PC-3 (cell line): ENCODE data around the gene CRELD2. TPM values are rescaled to one million over a fixed set of nuclear protein-coding genes. Genes with fewer than 3 reads are reported as not detected.

Source experiments
- ATAC-seq: fragments of 200-7000 bp; cut with Tn5 transposase; 2 replicates; pipeline ENCODE4 v1.9.1; 2020; ENCODE audit warnings: mild to moderate bottlenecking, moderate library complexity
- Bru-seq: library from RNA; stranded (reverse); fragments of 400-500 nt; gene quantifications from one replicate; lab custom pipeline; 2021; lab: Mats Ljungman, UMichigan
- BruChase-seq, 2 experiments: library from RNA; stranded (reverse); fragments of 400-500 nt; gene quantifications; one replicate each; lab custom pipeline; 2021; lab: Mats Ljungman, UMichigan
- BruUV-seq: library from RNA; stranded (reverse); fragments of 400-500 nt; replicated peaks from 2 replicates; lab custom pipeline; 2021; lab: Mats Ljungman, UMichigan
- CTCF ChIA-PET: fragments of 300-600 bp; sonication (Branson Sonifier 250); formaldehyde crosslinking; loops from one replicate; lab custom pipeline; 2022; ENCODE audit warnings: antibody characterized with exemption; lab: Charles Lee
- POLR2A ChIA-PET: fragments of 300-600 bp; sonication (Branson Sonifier 250); formaldehyde crosslinking; loops from one replicate; lab custom pipeline; 2022; ENCODE audit warnings: antibody characterized with exemption; ENCODE audit not compliant: unreplicated experiment; lab: Charles Lee
- DNase-seq: peaks from one replicate; pipeline ENCODE4 v3.0.0-alpha.2; 2015
- H2AFZ ChIP-seq: fragments of 300-600 bp; sonication (generic); 2 replicates; pipeline ENCODE4 v1.6.0; 2016; ENCODE audit warnings: antibody characterized with exemption, low read length
- H3F3A ChIP-seq: fragments of 300-600 bp; sonication (generic); one replicate; pipeline ENCODE4 v1.6.0; 2017; ENCODE audit warnings: antibody characterized with exemption, low read length, control low read depth, mild to moderate bottlenecking; ENCODE audit not compliant: unreplicated experiment
- H3K27ac ChIP-seq: fragments of 300-600 bp; sonication (generic); 2 replicates; pipeline ENCODE4 v1.5.1; 2016; ENCODE audit warnings: mild to moderate bottlenecking, low read length
- H3K27me3 ChIP-seq: fragments of 300-600 bp; sonication (generic); 2 replicates; pipeline ENCODE4 v1.6.1; 2016; ENCODE audit warnings: low read length, mixed read lengths
- H3K36me3 ChIP-seq: fragments of 300-600 bp; sonication (generic); 2 replicates; pipeline ENCODE4 v1.6.1; 2016; ENCODE audit warnings: low read depth, mixed run types, low read length, mixed read lengths
- H3K4me1 ChIP-seq: fragments of 300-600 bp; sonication (generic); 2 replicates; pipeline ENCODE4 v1.5.1; 2016; ENCODE audit warnings: low read length; ENCODE audit not compliant: insufficient read depth
- H3K4me2 ChIP-seq: fragments of 300-600 bp; sonication (generic); 2 replicates; pipeline ENCODE4 v1.6.0; 2016; ENCODE audit warnings: low read length
- H3K4me3 ChIP-seq: fragments of 300-600 bp; sonication (generic); 2 replicates; pipeline ENCODE4 v1.5.1; 2016; ENCODE audit warnings: mild to moderate bottlenecking, low read length, mixed read lengths
- H3K79me2 ChIP-seq: fragments of 300-600 bp; sonication (generic); 2 replicates; pipeline ENCODE4 v1.6.1; 2017; ENCODE audit warnings: low read length, mixed read lengths
- H3K9ac ChIP-seq: fragments of 300-600 bp; sonication (generic); 2 replicates; pipeline ENCODE4 v1.6.0; 2016; ENCODE audit warnings: mild to moderate bottlenecking, low read length
- H3K9me2 ChIP-seq: fragments of 300-600 bp; sonication (generic); replicated peaks from 2 replicates; pipeline ENCODE4 v1.6.1; 2016; ENCODE audit warnings: mixed run types, low read length, mixed read lengths
- H3K9me3 ChIP-seq: fragments of 300-600 bp; sonication (generic); 2 replicates; pipeline ENCODE4 v1.6.1; 2016; ENCODE audit warnings: low read length, mixed read lengths
- H4K20me1 ChIP-seq: fragments of 300-600 bp; sonication (generic); 2 replicates; pipeline ENCODE4 v1.6.1; 2016; ENCODE audit warnings: low read length, mixed read lengths
- CTCF ChIP-seq: fragments of 300-600 bp; sonication (generic); conservative IDR thresholded peaks from 2 replicates; pipeline ENCODE4 v1.5.1; 2017; ENCODE audit warnings: antibody characterized with exemption, low read depth, mild to moderate bottlenecking, low read length
- EZH2 ChIP-seq: fragments of 300-600 bp; sonication (generic); IDR thresholded peaks from one replicate; pipeline ENCODE4 v1.6.1; 2017; ENCODE audit warnings: antibody characterized with exemption, mild to moderate bottlenecking, low read length; ENCODE audit not compliant: unreplicated experiment
- EZH2phosphoT487 ChIP-seq: fragments of 300-600 bp; sonication (generic); IDR thresholded peaks from 2 replicates; pipeline ENCODE4 v1.6.1; 2018; ENCODE audit warnings: mild to moderate bottlenecking, antibody characterized with exemption, low read length, borderline replicate concordance
- intact Hi-C: fragments of 100-400 bp; cut with micrococcal nuclease; formaldehyde crosslinking; loops from 2 replicates; pipeline ENCODE4 v1.9.0; 2023
- long read RNA-seq: library from polyadenylated mRNA; unstranded; transcript quantifications from one replicate; pipeline ENCODE4 v2.0.0, GENCODE V29; 2021; ENCODE audit not compliant: unreplicated experiment
- total RNA-seq: library from RNA; depleted of rRNA; stranded (reverse); fragments of >200 nt; gene quantifications from 2 replicates; pipeline ENCODE4 v1.2.3, GENCODE V29; 2014; rRNA removed

The CRELD2 gene
- total RNA-seq (71.3 and 85.6 TPM in 2 replicates), Bru-seq, nascent RNA (percentile 81 among the genes with signal in this experiment), BruChase-seq, experiment 1, labeled RNA remaining after a 6-hour chase (percentile 84 among the genes with signal in this experiment), BruChase-seq, experiment 2, labeled RNA remaining after a 2-hour chase (percentile 78 among the genes with signal in this experiment)
- long read RNA-seq, transcript CRELD2-201 (10 exons, 1,357 nt): major isoform, 345 of 616 reads
- long read RNA-seq, transcript CRELD2-208 (7 exons, 855 nt): minor isoform, 5 of 616 reads
- long read RNA-seq, transcript CRELD2-210 (2 exons, 2,622 nt): minor isoform, 32 of 616 reads
- long read RNA-seq, transcript CRELD2-203 (11 exons, 1,577 nt): minor isoform, 25 of 616 reads
- long read RNA-seq, partial matches to known transcripts: 160 of 616 reads
- long read RNA-seq, other reads (novel, unspliced or antisense): 49 of 616 reads

- H3K9me2 ChIP-seq: no peaks in the 10 kb centered on the region
- BruUV-seq: no TSS peak
- H3K4me1 ChIP-seq: peaks cover 12% of the 10 kb centered on the region
- peak; percentile 91 for DNase-seq
- peaks cover 26% of the 10 kb centered on the region for H3K79me2 ChIP-seq
- intact Hi-C loops: loop anchor here (5.0 kb wide), 1 partner anchor 66 kb away; the partner anchor contains the start of gene ZBED4
- no peaks in the 10 kb centered on the region for H4K20me1 ChIP-seq
- no peaks in the 10 kb centered on the region for H3K27me3 ChIP-seq
- H3K36me3 ChIP-seq: no peaks in the 10 kb centered on the region
- H3K9me3 ChIP-seq: no peaks in the 10 kb centered on the region
- H3F3A ChIP-seq: no peaks in the 10 kb centered on the region
- ChIA-PET POLR2A (no interaction called here), CTCF (interaction anchor here (1.7 kb wide), 1 partner anchor 150 kb away, joined by 5 read pairs; no protein-coding TSS in a partner anchor)
- peak within 1 kb of the TSS; percentile 89 for H3K9ac ChIP-seq
- peak within 1 kb of the TSS; percentile 94 for H2AFZ ChIP-seq
- peak within 1 kb of the TSS; percentile 97 for H3K4me2 ChIP-seq
- peak within 1 kb of the TSS; percentile 65 for H3K27ac ChIP-seq
- TF ChIP-seq EZH2 (no peak), EZH2phosphoT487 (no peak), CTCF (no peak)
- H3K4me3 ChIP-seq: peak within 1 kb of the TSS; percentile 78
- ATAC-seq: peak; percentile 94
Measured at GRCh38 chr22:49917974-49918910, at the start of gene CRELD2, which contains the start of gene ALG12. Gene CRELD2, plus strand, starts transcription at chr22:49918634. Its CDS starts 136 bp downstream, at chr22:49918770. Gene ALG12, minus strand, starts transcription at chr22:49918438. Its CDS starts 4,673 bp downstream, at chr22:49913765.

GRCh38 chr22:49869086-49869830 lies 49.2 kb upstream of the CRELD2 start:
- H4K20me1 ChIP-seq: no peaks in the 10 kb centered on the region

More at GRCh38 chr22:49869086-49869830, 49.2 kb upstream of the CRELD2 start:
- H3K36me3 ChIP-seq: peaks cover 13% of the 10 kb centered on the region; the same call in 1 of the 2 replicates
- H3K9ac ChIP-seq: no peak overlapping the region
- H2AFZ ChIP-seq: no peak overlapping the region
- no peak overlapping the region for H3K4me3 ChIP-seq
- no peaks in the 10 kb centered on the region for H3K9me2 ChIP-seq
- no peak for DNase-seq
- H3K79me2 ChIP-seq: peaks cover 91% of the 10 kb centered on the region
- CTCF ChIA-PET: no interaction called here
- H3K9me3 ChIP-seq: no peaks in the 10 kb centered on the region
- BruUV-seq: no TSS peak
- POLR2A ChIA-PET: no interaction called here
- no peaks in the 10 kb centered on the region for H3F3A ChIP-seq
- no peak overlapping the region for H3K4me2 ChIP-seq
- no peaks in the 10 kb centered on the region for H3K4me1 ChIP-seq
- intact Hi-C loops: no loop called here
- no peaks in the 10 kb centered on the region for H3K27me3 ChIP-seq
- H3K27ac ChIP-seq: no peak overlapping the region
- no peak for TF ChIP-seq EZH2phosphoT487
- TF ChIP-seq CTCF: no peak
- no peak for TF ChIP-seq EZH2
- no peak for ATAC-seq
